WTC11 (cell line): ENCODE measurements around the gene NFAT5.

Experiments used
- CTCF ChIP-seq: fragments of 200-600 bp; IDR thresholded peaks from 2 replicates; pipeline ENCODE4 v1.8.0; 2022; ENCODE audit warnings: antibody characterized with exemption
- FOXJ3 ChIP-seq: sonication (generic); formaldehyde crosslinking; IDR thresholded peaks from 2 replicates; pipeline ENCODE4 v1.9.0; 2021; ENCODE audit warnings: missing genetic modification reagents, mild to moderate bottlenecking, borderline replicate concordance
- NR2C2 ChIP-seq: sonication (generic); formaldehyde crosslinking; IDR thresholded peaks from 2 replicates; pipeline ENCODE4 v1.8.0; 2022; ENCODE audit warnings: mild to moderate bottlenecking, missing genetic modification reagents
- SMAD4 ChIP-seq: sonication (generic); formaldehyde crosslinking; IDR thresholded peaks from 2 replicates; pipeline ENCODE4 v1.8.0; 2022; ENCODE audit warnings: mild to moderate bottlenecking, missing genetic modification reagents
- TEAD1 ChIP-seq: sonication (generic); formaldehyde crosslinking; IDR thresholded peaks from 2 replicates; pipeline ENCODE4 v1.8.0; 2022; ENCODE audit warnings: mild to moderate bottlenecking, missing genetic modification reagents
- TEAD4 ChIP-seq: sonication (generic); formaldehyde crosslinking; IDR thresholded peaks from 2 replicates; pipeline ENCODE4 v1.8.0; 2022; ENCODE audit warnings: mild to moderate bottlenecking, missing genetic modification reagents
- ZNF416 ChIP-seq: fragments of 250-450 bp; sonication (Bioruptor Pico); IDR thresholded peaks from 2 replicates; pipeline ENCODE4 v1.9.0; 2021; ENCODE audit warnings: mild to moderate bottlenecking, inconsistent platforms
- TF ChIP-seq, protein P1 (sequence below): sonication (generic); formaldehyde crosslinking; IDR thresholded peaks from 2 replicates; pipeline ENCODE4 v1.8.1; 2022; ENCODE audit warnings: low read depth, mild to moderate bottlenecking, moderate library complexity, missing genetic modification reagents, borderline replicate concordance
- TF ChIP-seq, protein P2 (sequence below): sonication (generic); formaldehyde crosslinking; IDR thresholded peaks from 2 replicates; pipeline ENCODE4 v1.8.1; 2023; ENCODE audit warnings: mild to moderate bottlenecking, missing genetic modification reagents, moderate library complexity
- TF ChIP-seq, protein P3 (sequence below): sonication (generic); formaldehyde crosslinking; IDR thresholded peaks from 2 replicates; pipeline ENCODE4 v1.8.0; 2022; ENCODE audit warnings: mild to moderate bottlenecking, missing genetic modification reagents

DNA sequence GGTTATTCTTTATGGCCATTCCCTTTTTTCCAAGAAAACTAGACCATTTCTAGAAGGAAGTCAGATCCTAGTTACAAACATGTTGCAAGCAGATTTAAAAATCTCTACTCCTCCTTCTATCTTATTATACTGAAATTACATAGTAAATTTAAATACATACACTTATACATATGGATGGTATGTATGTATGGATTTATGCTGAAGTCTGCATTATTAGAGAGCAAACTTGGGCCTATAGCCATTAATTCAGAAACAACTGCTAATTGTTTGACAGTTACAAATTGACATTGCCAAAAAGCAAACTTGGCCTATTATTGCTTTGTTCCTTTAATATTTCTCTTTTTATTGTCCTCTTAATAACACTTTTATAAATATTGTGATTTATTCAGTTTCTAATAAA, 67.1 kb downstream of the NFAT5 start:
- TF ChIP-seq CTCF (no peak), SMAD4 (CRISPR knock-in tag) (no peak), NR2C2 (CRISPR knock-in tag) (no peak), TEAD1 (no peak), FOXJ3 (CRISPR knock-in tag) (no peak), ZNF416 (no peak), TEAD4 (CRISPR knock-in tag) (no peak)
- TF ChIP-seq, protein P1, sequence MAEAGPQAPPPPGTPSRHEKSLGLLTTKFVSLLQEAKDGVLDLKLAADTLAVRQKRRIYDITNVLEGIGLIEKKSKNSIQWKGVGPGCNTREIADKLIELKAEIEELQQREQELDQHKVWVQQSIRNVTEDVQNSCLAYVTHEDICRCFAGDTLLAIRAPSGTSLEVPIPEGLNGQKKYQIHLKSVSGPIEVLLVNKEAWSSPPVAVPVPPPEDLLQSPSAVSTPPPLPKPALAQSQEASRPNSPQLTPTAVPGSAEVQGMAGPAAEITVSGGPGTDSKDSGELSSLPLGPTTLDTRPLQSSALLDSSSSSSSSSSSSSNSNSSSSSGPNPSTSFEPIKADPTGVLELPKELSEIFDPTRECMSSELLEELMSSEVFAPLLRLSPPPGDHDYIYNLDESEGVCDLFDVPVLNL (CRISPR knock-in tag), result no peak
- TF ChIP-seq, protein P2, sequence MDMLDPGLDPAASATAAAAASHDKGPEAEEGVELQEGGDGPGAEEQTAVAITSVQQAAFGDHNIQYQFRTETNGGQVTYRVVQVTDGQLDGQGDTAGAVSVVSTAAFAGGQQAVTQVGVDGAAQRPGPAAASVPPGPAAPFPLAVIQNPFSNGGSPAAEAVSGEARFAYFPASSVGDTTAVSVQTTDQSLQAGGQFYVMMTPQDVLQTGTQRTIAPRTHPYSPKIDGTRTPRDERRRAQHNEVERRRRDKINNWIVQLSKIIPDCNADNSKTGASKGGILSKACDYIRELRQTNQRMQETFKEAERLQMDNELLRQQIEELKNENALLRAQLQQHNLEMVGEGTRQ, result no peak
- TF ChIP-seq, protein P3, sequence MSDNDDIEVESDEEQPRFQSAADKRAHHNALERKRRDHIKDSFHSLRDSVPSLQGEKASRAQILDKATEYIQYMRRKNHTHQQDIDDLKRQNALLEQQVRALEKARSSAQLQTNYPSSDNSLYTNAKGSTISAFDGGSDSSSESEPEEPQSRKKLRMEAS (CRISPR knock-in tag), result no peak
